Stimulated activated CD4-positive, alpha-beta T cell treated with anti-CD3 and anti-CD28 coated beads, Interleukin-12 subunit alpha, Interleukin-12 subunit beta, amount 100 ng/mL, for 4 hours (primary cell): Measurements from ENCODE around the gene ERFL.

ENCODE experiments used
- DNase-seq: peaks from one replicate; pipeline ENCODE4 v3.0.0-alpha.2; 2020

Gene ERFL

DNA sequence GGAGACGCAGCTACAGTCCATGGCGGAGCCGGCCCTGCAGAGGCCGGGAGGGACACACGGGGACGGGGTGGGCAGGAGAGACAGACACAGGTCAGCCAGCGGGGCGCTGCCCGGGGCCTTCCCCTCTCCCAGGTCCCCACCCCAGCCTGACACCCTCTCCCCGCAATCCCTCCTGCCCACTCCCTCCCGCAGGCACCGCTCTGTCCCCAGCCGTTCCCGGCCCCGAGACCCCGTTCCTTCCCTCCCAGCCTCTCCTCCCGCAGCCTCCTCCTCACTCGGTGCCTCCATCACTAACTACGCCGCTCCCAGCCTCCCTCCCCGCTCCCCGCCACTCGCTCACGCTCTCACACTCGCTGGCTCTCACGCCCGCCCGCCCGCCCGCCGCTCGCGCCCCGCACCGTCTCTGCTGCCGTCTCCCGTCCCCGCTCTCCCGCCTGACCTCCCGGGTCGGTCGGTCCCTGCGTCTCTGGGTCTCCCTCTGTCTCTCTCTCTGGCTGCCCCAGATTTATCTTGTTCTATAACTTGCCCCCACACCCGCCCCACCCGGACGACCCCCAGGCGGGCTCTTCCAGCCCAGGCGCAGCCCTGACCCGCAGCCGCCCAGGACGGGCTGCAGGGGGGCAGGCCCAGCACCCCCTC is 15.2 kb downstream of the ERFL start:
- DNase-seq, result no peak

DNA sequence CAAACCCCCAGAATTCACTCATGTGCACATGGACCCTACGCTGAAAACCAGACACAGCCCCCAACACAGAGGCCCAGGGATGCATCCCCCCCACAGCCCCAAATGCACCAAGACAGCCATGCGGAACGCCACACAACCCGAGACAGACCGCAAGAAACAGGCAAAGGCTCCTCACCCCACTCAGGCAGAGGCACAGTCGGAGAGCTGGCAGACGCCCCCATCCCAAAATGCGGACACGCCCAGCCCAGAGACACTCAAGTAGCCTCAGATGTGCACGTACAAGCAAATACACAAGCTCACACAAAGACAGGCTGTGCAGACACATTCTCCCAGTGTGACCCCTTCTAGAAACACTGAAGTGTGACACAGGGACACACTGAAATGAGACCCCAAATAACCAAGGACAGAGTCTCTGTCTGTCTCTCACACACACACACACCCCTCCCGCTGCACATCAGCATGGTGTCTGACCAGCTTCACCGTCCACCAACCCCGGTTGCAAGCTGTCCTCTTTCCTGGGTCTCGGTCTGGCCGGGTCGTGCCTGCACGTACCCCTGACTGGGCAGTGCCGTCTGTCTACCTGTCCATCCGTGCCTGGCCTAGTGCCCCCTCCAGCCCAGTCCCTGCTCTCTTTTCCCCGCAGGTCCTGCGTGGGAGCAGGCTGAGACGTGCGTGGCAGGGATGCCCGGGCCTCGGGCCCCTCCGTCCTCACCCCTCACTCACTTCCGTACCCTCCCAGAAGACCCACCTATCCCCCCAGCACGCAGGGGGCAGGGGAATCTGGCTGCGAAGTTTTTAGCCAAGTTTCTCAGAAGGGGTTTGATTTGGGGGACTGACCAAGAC is 16.1 kb downstream of the ERFL start:
- DNase-seq, result no peak

GRCh38 chr19:41910992-41911888 is 17.0 kb downstream of the ERFL start:
- no peak for DNase-seq

DNA sequence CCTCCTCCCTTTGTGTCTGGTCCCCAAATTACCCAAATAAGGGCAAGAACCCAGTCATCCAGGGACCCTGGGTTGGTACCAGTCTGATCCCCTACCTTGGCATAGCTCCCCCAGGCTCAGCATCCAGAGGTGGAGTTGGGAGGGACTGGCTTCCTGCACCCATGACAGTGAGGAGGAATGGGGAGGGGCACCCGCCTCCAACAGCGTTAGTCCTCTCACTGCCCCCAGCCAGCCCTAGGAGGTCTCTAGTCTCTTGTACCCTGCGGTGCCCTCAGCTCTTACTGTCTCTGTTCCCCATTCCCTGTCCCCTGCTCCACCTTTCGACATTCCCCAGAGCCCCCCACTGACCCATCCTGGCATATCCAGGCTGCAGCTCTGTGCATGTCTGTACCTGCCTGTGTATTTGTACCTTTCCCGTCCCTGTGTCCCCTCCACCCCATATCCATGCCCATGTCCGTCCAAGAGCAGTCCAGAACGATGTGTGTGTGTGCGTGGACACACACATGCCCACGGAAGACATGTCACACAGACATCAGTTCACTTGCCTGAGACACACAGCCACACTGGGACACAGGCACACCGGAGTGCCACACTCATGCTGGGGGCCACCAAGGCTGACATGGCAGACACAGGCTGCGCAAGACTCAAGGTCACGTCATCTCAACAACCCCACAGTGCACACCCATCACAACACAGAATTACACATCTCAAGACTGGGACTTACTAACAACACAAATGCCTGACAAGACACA is 17.8 kb downstream of the ERFL start:
- no peak for DNase-seq

- DNase-seq, result no peak
Measured at GRCh38 chr19:41909706-41910105, 18.5 kb downstream of the ERFL start.

GRCh38 chr19:41908724-41909464 is 19.4 kb downstream of the ERFL start:
- DNase-seq, result no peak

GRCh38 chr19:41907994-41908615 is 20.1 kb downstream of the ERFL start:
- no peak for DNase-seq

DNA sequence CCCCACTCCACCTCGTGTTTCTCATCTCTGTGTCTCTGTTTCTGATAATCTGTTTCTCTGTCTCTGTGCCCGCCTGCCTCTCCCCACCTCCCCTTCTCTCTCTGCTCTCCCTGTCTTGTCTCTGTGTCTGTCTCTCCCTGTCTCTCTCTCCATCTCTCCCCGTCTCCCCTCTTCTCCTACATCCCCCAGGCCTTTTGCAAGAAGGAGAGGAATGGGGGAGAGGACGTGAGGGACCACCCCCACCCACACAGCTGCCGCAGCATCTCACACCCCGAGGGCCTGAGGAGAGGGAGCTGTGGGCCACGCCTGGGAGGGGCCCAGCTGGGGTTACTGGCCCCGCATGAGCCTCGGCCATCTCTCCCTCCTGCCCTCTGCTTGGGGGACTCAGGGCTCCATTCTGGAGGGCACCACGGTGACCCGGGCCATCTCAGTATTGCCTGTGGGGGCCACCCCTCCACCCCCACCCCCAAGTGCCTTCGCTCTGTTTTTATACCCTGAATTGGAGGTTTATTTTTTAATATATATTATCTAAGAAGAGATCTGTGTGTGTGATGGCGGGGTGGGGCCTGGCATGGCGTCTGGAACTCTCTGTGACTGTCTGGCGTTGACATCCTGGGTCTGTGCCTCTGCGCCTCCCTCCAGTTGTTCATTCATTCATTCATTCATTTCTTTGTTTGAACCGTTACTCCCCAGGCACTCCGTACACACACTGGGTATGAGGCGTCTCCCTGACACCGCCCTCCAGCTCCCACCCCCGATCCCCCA is 21.2 kb downstream of the ERFL start:
- no peak for DNase-seq

DNA sequence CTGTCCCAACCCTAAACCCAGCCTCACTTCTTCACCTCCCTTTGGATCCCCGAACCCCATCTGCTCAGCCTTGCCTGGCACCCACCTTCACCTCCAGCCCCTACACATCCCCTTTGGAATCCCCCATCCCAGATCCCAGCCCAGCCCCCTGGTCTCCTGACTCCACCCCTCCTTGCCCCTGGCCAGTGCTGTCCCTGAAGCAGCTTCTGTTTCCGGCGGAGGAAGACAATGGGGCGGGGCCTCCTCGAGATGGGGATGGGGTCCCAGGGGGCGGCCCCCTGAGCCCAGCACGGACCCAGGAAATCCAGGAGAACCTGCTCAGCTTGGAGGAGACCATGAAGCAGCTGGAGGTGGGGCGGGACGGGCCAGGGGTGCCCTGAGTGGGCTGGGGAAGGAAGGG is 22.0 kb downstream of the ERFL start:
- DNase-seq, result no peak

- DNase-seq, result no peak
Measured at GRCh38 chr19:41905273-41906002, 22.8 kb downstream of the ERFL start.

- no peak for DNase-seq
Measured at GRCh38 chr19:41904118-41904870, 24.0 kb downstream of the ERFL start.

DNA sequence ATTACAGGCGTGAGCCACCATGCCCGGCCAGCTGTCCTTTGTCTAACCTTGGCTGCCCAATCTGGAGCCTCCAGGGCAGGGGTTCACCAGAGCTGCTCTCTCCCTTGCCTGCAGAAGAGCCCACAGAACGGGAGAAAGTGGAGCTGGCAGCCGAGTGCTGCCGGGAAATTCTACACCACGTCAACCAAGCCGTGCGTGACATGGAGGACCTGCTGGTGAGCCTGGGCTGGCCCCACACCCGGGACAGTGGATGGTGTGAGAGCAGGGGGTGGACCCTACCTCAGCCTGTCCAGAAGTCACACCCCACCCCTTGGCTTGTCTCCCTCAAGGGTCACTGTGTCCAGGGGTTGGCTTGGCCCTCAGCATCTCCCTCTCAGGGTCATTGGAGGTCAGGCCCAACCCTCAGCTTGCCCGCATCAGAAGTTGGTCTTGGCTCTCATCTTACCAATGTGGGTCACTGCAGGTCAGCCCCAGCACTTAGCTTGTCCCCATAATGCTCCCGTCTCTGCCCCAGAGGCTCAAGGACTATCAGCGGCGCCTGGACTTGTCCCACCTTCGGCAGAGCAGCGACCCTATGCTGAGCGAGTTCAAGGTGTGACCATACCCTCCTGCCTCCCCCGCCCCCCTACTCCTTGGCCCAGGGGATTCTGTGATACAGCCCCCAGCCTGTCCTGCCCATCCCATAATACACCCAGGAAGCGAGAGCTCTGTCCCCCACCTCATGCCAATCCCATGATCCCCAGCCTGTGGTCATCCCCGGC is 24.9 kb downstream of the ERFL start:
- DNase-seq, result no peak

DNA sequence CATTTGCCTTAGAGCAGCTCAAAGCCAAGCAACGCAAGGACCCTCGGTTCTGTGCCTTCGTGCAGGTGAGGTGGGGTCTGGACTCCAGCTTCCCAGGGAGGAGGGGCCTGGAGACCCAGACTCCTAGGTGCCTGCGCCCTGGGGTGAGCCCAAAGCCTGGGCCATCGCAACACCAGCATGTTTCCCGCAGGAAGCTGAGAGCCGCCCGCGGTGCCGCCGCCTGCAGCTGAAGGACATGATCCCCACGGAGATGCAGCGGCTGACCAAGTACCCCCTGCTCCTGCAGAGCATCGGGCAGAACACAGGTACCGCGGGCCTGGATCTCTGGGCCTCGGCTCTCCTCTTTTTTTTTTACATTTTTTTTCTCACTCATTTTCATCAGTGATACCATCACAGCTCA is 25.7 kb downstream of the ERFL start:
- no peak for DNase-seq

DNA sequence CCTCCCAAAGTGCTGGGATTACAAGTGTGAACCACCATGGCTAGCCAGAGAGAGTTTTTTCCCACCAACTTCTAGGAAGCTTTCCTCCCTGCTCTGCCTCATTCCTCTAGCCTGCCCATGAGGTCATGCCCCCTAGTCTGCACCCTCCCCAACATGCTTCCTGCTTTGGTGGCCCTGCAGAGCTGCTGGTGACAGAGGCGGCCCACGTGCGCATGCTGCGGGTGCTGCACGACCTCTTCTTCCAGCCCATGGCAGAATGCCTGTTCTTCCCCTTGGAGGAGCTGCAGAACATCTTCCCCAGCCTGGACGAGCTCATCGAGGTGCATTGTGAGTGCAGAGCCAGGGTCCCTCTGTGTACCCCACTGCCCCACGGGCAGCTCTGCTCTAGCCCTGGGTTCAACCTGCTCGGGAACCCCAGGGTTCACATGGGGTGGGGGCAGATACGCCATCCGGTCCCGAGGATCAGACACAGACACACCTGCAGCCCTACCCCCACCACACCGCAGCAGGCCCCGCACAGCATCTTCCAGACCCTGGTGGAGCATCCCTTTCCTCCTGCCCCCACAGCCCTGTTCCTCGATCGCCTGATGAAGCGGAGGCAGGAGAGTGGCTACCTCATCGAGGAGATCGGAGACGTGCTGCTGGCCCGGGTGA is 26.4 kb downstream of the ERFL start:
- DNase-seq, result no peak

GRCh38 chr19:41898235-41898634 is 30.0 kb downstream of the ERFL start:
- DNase-seq, result no peak

DNA sequence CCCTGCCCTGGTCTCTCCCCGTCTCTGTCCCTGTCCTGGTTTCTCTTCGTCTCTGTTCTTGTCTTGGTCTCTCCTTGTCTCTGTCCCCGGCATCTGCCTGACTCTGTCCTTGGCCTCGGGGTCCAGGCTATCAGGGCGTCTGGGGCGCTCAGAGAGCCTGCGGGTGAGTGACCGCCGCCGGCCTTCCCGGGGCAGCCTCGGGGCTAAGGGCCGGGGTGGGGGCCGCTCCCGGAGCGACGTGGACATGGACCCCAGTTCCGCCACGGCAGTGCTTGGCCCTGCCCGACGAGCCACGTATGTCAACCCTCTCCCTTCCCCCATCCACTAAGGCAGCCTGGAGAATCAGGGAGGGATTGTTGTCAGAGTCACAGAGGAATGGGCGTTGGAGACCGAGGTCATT is 30.4 kb downstream of the ERFL start:
- no peak for DNase-seq

DNA sequence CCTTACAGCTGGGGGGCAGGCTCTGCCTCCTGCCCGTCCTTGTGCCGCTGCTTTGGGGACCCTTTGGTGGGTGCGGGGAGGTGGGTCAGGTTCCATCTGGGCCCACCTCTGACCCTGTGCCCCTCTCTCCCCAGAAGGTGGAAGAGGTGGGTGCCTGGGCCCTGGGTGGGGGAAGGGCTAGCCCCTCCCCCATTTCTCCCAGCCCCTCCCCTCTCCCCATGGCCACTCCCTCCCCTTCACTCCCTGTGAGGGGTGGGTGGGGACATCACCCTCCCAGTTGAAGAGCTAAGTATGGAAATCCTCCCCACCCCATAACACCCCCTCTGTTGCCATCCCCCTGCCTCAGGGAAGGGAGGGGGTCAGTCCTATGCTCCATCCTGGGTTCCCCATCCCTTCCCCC is 31.1 kb downstream of the ERFL start:
- DNase-seq, result no peak

GRCh38 chr19:41896581-41896942 is 31.7 kb downstream of the ERFL start:
- no peak for DNase-seq
